ENCODE measurements around the gene CCDC146.

DNA sequence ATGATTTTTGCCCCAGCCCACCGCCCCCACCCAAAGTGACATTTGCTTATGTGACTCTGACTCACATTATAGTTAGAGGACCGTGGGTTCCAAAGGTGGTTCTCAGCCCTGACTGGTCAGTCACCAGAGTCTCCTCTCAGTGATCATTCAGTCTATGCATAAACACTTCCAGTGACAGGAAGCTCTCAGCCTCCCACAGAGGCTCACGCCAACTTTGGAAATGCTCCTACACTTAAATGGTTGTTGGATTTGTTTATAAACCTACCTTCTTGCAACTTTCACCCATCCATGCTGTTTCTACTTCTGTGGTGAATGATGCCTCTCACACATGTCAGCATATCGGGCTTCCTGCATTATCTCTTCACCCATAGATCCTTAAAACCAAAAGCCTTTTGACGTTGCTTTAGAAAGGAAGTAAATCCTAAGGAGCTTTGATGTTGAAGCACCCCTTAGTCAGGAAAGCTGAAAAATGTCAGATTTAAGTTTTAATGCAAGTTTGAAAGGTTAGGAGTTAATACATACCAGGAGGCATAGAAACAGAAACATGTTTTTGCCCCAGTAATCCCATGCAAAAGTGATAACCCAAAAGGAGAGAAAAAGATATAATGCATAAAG, 123.7 kb downstream of the CCDC146 start:
- TF ChIP-seq, protein P1, sequence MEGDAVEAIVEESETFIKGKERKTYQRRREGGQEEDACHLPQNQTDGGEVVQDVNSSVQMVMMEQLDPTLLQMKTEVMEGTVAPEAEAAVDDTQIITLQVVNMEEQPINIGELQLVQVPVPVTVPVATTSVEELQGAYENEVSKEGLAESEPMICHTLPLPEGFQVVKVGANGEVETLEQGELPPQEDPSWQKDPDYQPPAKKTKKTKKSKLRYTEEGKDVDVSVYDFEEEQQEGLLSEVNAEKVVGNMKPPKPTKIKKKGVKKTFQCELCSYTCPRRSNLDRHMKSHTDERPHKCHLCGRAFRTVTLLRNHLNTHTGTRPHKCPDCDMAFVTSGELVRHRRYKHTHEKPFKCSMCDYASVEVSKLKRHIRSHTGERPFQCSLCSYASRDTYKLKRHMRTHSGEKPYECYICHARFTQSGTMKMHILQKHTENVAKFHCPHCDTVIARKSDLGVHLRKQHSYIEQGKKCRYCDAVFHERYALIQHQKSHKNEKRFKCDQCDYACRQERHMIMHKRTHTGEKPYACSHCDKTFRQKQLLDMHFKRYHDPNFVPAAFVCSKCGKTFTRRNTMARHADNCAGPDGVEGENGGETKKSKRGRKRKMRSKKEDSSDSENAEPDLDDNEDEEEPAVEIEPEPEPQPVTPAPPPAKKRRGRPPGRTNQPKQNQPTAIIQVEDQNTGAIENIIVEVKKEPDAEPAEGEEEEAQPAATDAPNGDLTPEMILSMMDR (conservative IDR thresholded peaks at IDR 0.05): no peak
- TF ChIP-seq ZFX (IDR thresholded peaks at IDR 0.05): no peak

All from C4-2B (cell line).